Gastrocnemius medialis (tissue), 4 donors: Measurements from ENCODE around the gene TNRC6B. TPM values are rescaled to one million over a fixed set of nuclear protein-coding genes. Genes with fewer than 3 reads are reported as not detected.
A peak's percentile ranks its signal among the peaks of the same experiment; 100 is the strongest.

ENCODE experiments used
- ATAC-seq, 2 donors: fragments of 150-250 bp; one replicate each; pipeline ENCODE4 v1.9.1; 2016
- DNase-seq, 2 donors: peaks; one replicate each; pipeline ENCODE4 v3.0.0-alpha.2; 2019
- H3K27ac ChIP-seq, 4 donors: fragments of 200-600 bp; sonication (generic); 1 replicate in 1 of 4; 2 replicates in 3 of 4; pipeline ENCODE4 v1.5.1; 2016 to 2018; ENCODE audit warnings: mild to moderate bottlenecking in 2 of 4, moderate library complexity in 1 of 4
- H3K27me3 ChIP-seq, 3 donors: fragments of 200-600 bp; sonication (generic) in 2 of 3; 1 replicate in 1 of 3; 2 replicates in 2 of 3; pipeline versions ENCODE4 v1.5.1 to v1.6.0; 2016 to 2019; ENCODE audit warnings: mild to moderate bottlenecking in 1 of 3, moderate library complexity in 1 of 3
- H3K36me3 ChIP-seq, 2 donors: fragments of 200-600 bp; sonication (generic) in 1 of 2; one replicate each; pipeline ENCODE4 v1.5.1; 2017 to 2018
- H3K4me1 ChIP-seq, 2 donors: fragments of 200-600 bp; sonication (generic) in 1 of 2; one replicate each; pipeline ENCODE4 v1.5.1; 2016 to 2017; ENCODE audit warnings: mild to moderate bottlenecking in 2 of 2
- H3K4me3 ChIP-seq, 4 donors: fragments of 200-600 bp; sonication (generic) in 3 of 4; 1 replicate in 1 of 4; 2 replicates in 3 of 4; pipeline ENCODE4 v1.5.1; 2016 to 2019; ENCODE audit warnings: mild to moderate bottlenecking in 2 of 4
- H3K9me3 ChIP-seq, 3 donors: fragments of 200-600 bp; sonication (generic) in 2 of 3; 1 replicate in 1 of 3; 2 replicates in 2 of 3; pipeline ENCODE4 v1.5.1; 2016 to 2019
- CTCF ChIP-seq, 5 experiments: fragments of 450-650 bp in 3 of 5; fragments of 200-600 bp in 2 of 5; sonication (generic) in 2 of 5; IDR thresholded peaks in 4 of 5; conservative IDR thresholded peaks in 1 of 5; 1 replicate in 4 of 5; 2 replicates in 1 of 5; pipeline ENCODE4 v1.5.1; 2016 to 2019; ENCODE audit warnings: antibody characterized with exemption in 5 of 5, mild to moderate bottlenecking in 3 of 5, moderate library complexity in 3 of 5
- POLR2A ChIP-seq, 2 donors: fragments of 450-650 bp; IDR thresholded peaks; one replicate each; pipeline ENCODE4 v1.6.1; 2017; ENCODE audit warnings: antibody characterized with exemption in 2 of 2, mild to moderate bottlenecking in 2 of 2, moderate library complexity in 2 of 2
- in situ Hi-C, 4 donors: fragments of 200-750 bp; cut with MboI; loops; one replicate each; pipeline versions ENCODE4 v1.15.0 to v1.8.0; 2017; ENCODE audit warnings: low sequenced_read_pairs in 4 of 4
- intact Hi-C: fragments of 100-400 bp; cut with DNase I; formaldehyde crosslinking; loops from one replicate; pipeline ENCODE4 v1.15.1; 2023; ENCODE audit warnings: low total_unique reads
- total RNA-seq, 4 donors: library from RNA; depleted of rRNA; stranded (reverse); fragments of >200 nt; gene quantifications; one replicate each; pipeline versions ENCODE4 v1.1.0 to v1.2.3, GENCODE V29; 2016

The TNRC6B gene
- total RNA-seq, 4 donors from 2014 or later = 31.9 to 76.7 (median 57.0) TPM

GRCh38 chr22:40176921-40177737 is 596 bp upstream of the TNRC6B start:
- peak; percentile 52 to 63 for DNase-seq
- peak; percentile 63 to 77 for ATAC-seq
- H3K4me3 ChIP-seq = peak overlapping the region; percentile 37 to 86 (median 65)
- H3K9me3 ChIP-seq = no peaks in the 10 kb centered on the region
- H3K36me3 ChIP-seq = no peaks in the 10 kb centered on the region
- intact Hi-C loops (loop anchor here (1.0 to 2.0 kb wide), 2 partner anchors 20 to 169 kb away; partner anchors contain the start of gene ADSL), in situ Hi-C loops (loop anchor here in 2 of 4 donors (10.0 kb wide), 2 partner anchors 98 to 132 kb away; no protein-coding TSS in a partner anchor)
- TF ChIP-seq POLR2A (IDR thresholded peaks at IDR 0.05) = no peak
- no peak for TF ChIP-seq CTCF (IDR thresholded peaks at IDR 0.05 in 4 of 5, conservative IDR thresholded peaks at IDR 0.05 in 1 of 5)
- H3K4me1 ChIP-seq = peaks cover 56 to 64% of the 10 kb centered on the region in 2 donors
- H3K27me3 ChIP-seq = no peaks in the 10 kb centered on the region
- peak overlapping the region; percentile 77 to 91 (median 88) for H3K27ac ChIP-seq

- H3K27me3 ChIP-seq = no peaks in the 10 kb centered on the region
- ATAC-seq = no peak
- H3K36me3 ChIP-seq = no peaks in the 10 kb centered on the region
- no peaks in the 10 kb centered on the region for H3K9me3 ChIP-seq
- peak overlapping the region; percentile 62 to 86 (median 75) for H3K4me3 ChIP-seq
- peaks cover 71 to 80% of the 10 kb centered on the region in 2 donors for H3K4me1 ChIP-seq
- in situ Hi-C loops (loop anchor here in 2 of 4 donors (10.0 kb wide), 2 partner anchors 96 to 134 kb away; no protein-coding TSS in a partner anchor), intact Hi-C loops (loop anchor here (1.0 to 2.0 kb wide), 2 partner anchors 98 to 134 kb away; no protein-coding TSS in a partner anchor)
- TF ChIP-seq CTCF (IDR thresholded peaks at IDR 0.05 in 4 of 5, conservative IDR thresholded peaks at IDR 0.05 in 1 of 5) (no peak), POLR2A (IDR thresholded peaks at IDR 0.05) (no peak)
- DNase-seq = peak in 1 of 2 donors; percentile 33
- peak overlapping the region; percentile 77 to 91 (median 88) for H3K27ac ChIP-seq
These were observed 988 bp downstream of the TNRC6B start for GRCh38 chr22:40178417-40179409.

GRCh38 chr22:40179526-40179925 is 1.8 kb downstream of the TNRC6B start:
- TF ChIP-seq CTCF (IDR thresholded peaks at IDR 0.05 in 4 of 5, conservative IDR thresholded peaks at IDR 0.05 in 1 of 5) = no peak
- no peak for TF ChIP-seq POLR2A (IDR thresholded peaks at IDR 0.05)
- DNase-seq (no peak), ATAC-seq (no peak)
- Histone ChIP-seq H3K27ac (peak overlapping the region; percentile 77 to 91 (median 88)), H3K36me3 (no peaks in the 10 kb centered on the region), H3K27me3 (no peaks in the 10 kb centered on the region), H3K9me3 (no peaks in the 10 kb centered on the region), H3K4me3 (peak overlapping the region; percentile 62 to 86 (median 75)), H3K4me1 (peaks cover 80 to 86% of the 10 kb centered on the region in 2 donors)
- in situ Hi-C loops (loop anchor here in 2 of 4 donors (10.0 kb wide), 2 partner anchors 95 to 135 kb away; no protein-coding TSS in a partner anchor), intact Hi-C loops (loop anchor here (2.0 kb wide), 1 partner anchor 97 kb away; no protein-coding TSS in a partner anchor)

- Histone ChIP-seq H3K9me3 (no peaks in the 10 kb centered on the region), H3K27me3 (no peaks in the 10 kb centered on the region), H3K36me3 (no peaks in the 10 kb centered on the region), H3K27ac (peak overlapping the region; percentile 17 to 91 (median 88)), H3K4me3 (peak overlapping the region in 1 of 4 donors; percentile 11), H3K4me1 (peaks cover 84 to 89% of the 10 kb centered on the region in 2 donors)
- ATAC-seq (no peak), DNase-seq (no peak)
- TF ChIP-seq POLR2A (IDR thresholded peaks at IDR 0.05) = no peak
- no peak for TF ChIP-seq CTCF (IDR thresholded peaks at IDR 0.05 in 4 of 5, conservative IDR thresholded peaks at IDR 0.05 in 1 of 5)
- in situ Hi-C loops = no loop called here
- intact Hi-C loops = no loop called here
These were observed 2.7 kb downstream of the TNRC6B start for GRCh38 chr22:40180403-40180802.
